A549 treated with Mapracorat at 1 μM for 4 hours (cell line): ENCODE results near the gene ITPRID1. TPM values are rescaled to one million over a fixed set of nuclear protein-coding genes. Genes with fewer than 3 reads are reported as not detected.

Experiments used
- total RNA-seq: library from RNA; stranded (reverse); fragments of 200-300 nt; extraction: Qiagen RNA extraction; gene quantifications from 5 replicates; pipeline ENCODE4 v1.2.3, GENCODE V29; 2022

The ITPRID1 gene
- total RNA-seq = not detected in 5 replicates

GRCh38 chr7:31513790-31514189, at the start of gene ITPRID1:
ITPRID1 (plus strand) TSS chr7:31514090; CDS start chr7:31553025, 38,935 bp downstream.

GRCh38 chr7:31687024-31687748, 173.3 kb downstream of the ITPRID1 start, which contains the start of gene PPP1R17:
PPP1R17 (plus strand) TSS chr7:31687215; CDS start chr7:31692442, 5,227 bp downstream.

Other genes starting within 250 kb of the ITPRID1 start
- not detected in 5 replicates for gene NEUROD6, start 173.4 kb upstream of the ITPRID1 start, total RNA-seq
- not detected in 5 replicates for gene PPP1R17, start 173.1 kb downstream of the ITPRID1 start, total RNA-seq